Sigmoid colon (tissue), 4 donors: ENCODE results near the gene SSR3.

Experiments
- EP300 ChIP-seq, 4 donors: sonication (generic); formaldehyde crosslinking; IDR thresholded peaks; one replicate each; pipeline ENCODE4 v1.6.1; 2017; ENCODE audit warnings: antibody characterized with exemption in 4 of 4
- POLR2A ChIP-seq, 2 donors: fragments of 450-650 bp; IDR thresholded peaks; one replicate each; pipeline ENCODE4 v1.6.1; 2016; ENCODE audit warnings: antibody characterized with exemption in 2 of 2, mild to moderate bottlenecking in 2 of 2, moderate library complexity in 2 of 2
- TF ChIP-seq, protein P1 (sequence below), 4 experiments: fragments of 450-650 bp in 3 of 4; fragments of 200-600 bp in 1 of 4; IDR thresholded peaks; one replicate each; pipeline ENCODE4 v1.5.1; 2016 to 2019; ENCODE audit warnings: antibody characterized with exemption in 4 of 4, mild to moderate bottlenecking in 3 of 4, moderate library complexity in 2 of 4

DNA sequence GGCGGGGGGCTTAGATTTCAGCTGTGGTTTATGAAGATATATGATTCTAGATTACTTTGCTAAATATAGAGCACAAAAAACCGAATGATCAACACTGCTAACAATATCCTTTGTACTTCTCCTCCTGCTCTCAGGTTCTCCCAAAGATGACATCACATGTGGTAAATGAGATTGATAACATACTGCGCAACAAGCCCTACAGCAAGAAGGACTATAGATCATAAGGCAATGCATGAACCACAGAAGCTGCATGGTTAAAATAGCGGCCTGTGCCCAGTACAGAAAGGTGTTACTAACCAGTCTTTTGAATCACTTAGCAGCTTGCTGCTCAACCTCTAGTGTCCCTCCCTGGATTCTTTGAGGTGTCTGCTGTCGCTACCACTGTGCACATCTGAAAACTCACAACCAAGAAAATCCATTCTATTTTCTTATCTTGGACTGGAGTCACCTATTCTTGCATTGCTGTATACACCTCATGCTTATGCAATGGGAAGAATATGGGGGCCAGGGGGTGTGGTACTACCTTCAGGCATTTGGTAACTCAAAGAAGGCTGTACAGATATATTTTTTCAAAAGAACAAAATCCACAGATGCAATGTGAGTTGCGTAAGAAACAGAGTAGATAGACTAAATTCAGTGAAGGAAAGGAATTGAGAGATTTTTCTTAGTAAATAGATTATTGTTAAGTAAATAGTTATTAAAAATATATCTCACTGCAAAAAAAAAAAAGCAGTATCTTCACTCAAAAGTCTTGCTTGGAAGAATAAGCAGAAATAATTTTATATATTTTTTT is 18.2 kb downstream of the SSR3 start:
- TF ChIP-seq, protein P1, sequence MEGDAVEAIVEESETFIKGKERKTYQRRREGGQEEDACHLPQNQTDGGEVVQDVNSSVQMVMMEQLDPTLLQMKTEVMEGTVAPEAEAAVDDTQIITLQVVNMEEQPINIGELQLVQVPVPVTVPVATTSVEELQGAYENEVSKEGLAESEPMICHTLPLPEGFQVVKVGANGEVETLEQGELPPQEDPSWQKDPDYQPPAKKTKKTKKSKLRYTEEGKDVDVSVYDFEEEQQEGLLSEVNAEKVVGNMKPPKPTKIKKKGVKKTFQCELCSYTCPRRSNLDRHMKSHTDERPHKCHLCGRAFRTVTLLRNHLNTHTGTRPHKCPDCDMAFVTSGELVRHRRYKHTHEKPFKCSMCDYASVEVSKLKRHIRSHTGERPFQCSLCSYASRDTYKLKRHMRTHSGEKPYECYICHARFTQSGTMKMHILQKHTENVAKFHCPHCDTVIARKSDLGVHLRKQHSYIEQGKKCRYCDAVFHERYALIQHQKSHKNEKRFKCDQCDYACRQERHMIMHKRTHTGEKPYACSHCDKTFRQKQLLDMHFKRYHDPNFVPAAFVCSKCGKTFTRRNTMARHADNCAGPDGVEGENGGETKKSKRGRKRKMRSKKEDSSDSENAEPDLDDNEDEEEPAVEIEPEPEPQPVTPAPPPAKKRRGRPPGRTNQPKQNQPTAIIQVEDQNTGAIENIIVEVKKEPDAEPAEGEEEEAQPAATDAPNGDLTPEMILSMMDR (IDR thresholded peaks at IDR 0.05), result no peak
- TF ChIP-seq POLR2A (IDR thresholded peaks at IDR 0.05), result no peak
- no peak for TF ChIP-seq EP300 (IDR thresholded peaks at IDR 0.05)
